Activated naive CD4-positive, alpha-beta T cell treated with anti-CD3 and anti-CD28 coated beads, Interleukin-2, amount 10 ng/mL, durations not matched to agents 7 days and 5 days (primary cell): ENCODE measurements around the gene RNF10.
A peak's percentile ranks its signal among the peaks of the same experiment; 100 is the strongest.

Source experiments
- CTCF ChIA-PET: fragments of 350-600 bp; sonication (Branson Sonifier 250); formaldehyde crosslinking; loops from one replicate; lab custom pipeline; 2021; ENCODE audit warnings: antibody characterized with exemption; lab: Charles Lee
- DNase-seq: peaks from one replicate; pipeline ENCODE4 v3.0.0-alpha.2; 2020
- H3K27ac Mint-ChIP-seq: one replicate; pipeline ENCODE4 v1.8.0; 2021; ENCODE audit warnings: mild to moderate bottlenecking, moderate library complexity, mixed read lengths
- H3K27me3 Mint-ChIP-seq: one replicate; pipeline ENCODE4 v1.8.0; 2021; ENCODE audit warnings: mild to moderate bottlenecking, mixed read lengths
- H3K36me3 Mint-ChIP-seq: one replicate; pipeline ENCODE4 v1.8.0; 2021; ENCODE audit warnings: mixed read lengths
- H3K4me1 Mint-ChIP-seq: one replicate; pipeline ENCODE4 v1.8.0; 2021; ENCODE audit warnings: mixed read lengths
- H3K4me3 Mint-ChIP-seq: one replicate; pipeline ENCODE4 v1.8.0; 2021; ENCODE audit warnings: mild to moderate bottlenecking, moderate library complexity, mixed read lengths
- H3K9me3 Mint-ChIP-seq: one replicate; pipeline ENCODE4 v1.8.0; 2021; ENCODE audit warnings: mixed read lengths

The RNF10 gene

DNA sequence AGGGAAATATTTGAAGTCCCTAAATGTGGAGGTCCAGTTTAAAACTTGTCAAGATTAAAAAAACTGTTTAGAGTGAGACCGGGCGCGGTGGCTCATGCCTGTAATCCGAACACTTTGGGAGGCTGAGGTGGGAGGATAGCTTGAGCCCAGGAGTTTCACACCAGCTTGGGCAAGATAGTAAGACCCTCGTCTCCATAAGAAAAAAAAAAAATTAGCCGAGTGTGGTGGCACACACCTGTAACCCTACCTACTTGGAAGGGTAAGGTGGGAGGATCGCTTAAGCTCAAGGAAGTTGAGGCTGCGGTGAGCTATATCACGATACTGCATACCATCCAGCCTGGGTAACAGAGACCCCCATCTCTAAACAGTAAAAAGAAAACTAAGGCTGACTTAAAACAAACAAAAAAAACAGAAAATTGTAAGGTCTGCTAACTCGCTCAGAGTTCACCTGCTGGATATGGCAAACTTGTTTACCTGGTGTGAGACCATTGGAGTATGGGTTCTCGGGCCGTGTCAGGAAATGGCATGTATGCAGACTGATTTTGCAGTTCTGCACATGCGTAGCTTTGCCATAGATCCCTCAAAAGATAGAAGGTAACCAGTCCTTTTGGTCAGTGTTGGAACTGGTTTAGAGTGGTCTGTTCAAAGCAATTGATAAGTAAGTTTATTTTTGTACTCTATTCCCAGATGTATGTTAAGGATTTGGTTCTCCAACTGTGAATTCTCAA, 2.1 kb downstream of the RNF10 start:
- Mint-ChIP-seq H3K4me1 (peaks cover 66% of the 10 kb centered on the region), H3K27ac (peak overlapping the region; percentile 82), H3K36me3 (peaks cover 41% of the 10 kb centered on the region), H3K4me3 (peak overlapping the region; percentile 93), H3K9me3 (no peaks in the 10 kb centered on the region), H3K27me3 (no peaks in the 10 kb centered on the region)
- CTCF ChIA-PET = interaction anchor here (1.1 kb wide), 2 partner anchors 35 to 45 kb away, joined by 4 to 9 read pairs; partner anchors contain the start of gene POP5
- peak; percentile 51 for DNase-seq

DNA sequence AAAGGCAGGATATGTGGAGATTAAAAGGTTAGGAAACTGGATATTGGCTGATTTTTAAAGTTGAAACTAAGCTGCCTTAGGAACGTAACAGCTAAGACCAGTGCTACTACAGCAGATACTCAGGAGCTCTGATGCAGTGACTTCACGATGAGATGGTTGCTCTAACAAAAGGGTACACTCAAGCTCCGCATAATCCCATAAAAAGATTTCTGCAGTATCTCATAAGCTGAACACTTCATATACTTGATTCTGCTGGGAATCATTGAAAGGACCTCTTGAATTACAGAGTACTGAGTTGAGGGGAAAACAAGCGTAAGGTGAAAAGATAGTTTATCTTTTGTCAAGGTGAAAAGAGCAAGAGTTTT, 3.7 kb downstream of the RNF10 start:
- DNase-seq = no peak
- Mint-ChIP-seq H3K27me3 (no peaks in the 10 kb centered on the region), H3K4me1 (peaks cover 61% of the 10 kb centered on the region), H3K4me3 (peak overlapping the region; percentile 93), H3K36me3 (peaks cover 44% of the 10 kb centered on the region), H3K9me3 (no peaks in the 10 kb centered on the region), H3K27ac (peak overlapping the region; percentile 68)
- CTCF ChIA-PET = interaction anchor here (1.1 kb wide), 1 partner anchor 213 kb away, joined by 4 read pairs; no protein-coding TSS in a partner anchor

DNA sequence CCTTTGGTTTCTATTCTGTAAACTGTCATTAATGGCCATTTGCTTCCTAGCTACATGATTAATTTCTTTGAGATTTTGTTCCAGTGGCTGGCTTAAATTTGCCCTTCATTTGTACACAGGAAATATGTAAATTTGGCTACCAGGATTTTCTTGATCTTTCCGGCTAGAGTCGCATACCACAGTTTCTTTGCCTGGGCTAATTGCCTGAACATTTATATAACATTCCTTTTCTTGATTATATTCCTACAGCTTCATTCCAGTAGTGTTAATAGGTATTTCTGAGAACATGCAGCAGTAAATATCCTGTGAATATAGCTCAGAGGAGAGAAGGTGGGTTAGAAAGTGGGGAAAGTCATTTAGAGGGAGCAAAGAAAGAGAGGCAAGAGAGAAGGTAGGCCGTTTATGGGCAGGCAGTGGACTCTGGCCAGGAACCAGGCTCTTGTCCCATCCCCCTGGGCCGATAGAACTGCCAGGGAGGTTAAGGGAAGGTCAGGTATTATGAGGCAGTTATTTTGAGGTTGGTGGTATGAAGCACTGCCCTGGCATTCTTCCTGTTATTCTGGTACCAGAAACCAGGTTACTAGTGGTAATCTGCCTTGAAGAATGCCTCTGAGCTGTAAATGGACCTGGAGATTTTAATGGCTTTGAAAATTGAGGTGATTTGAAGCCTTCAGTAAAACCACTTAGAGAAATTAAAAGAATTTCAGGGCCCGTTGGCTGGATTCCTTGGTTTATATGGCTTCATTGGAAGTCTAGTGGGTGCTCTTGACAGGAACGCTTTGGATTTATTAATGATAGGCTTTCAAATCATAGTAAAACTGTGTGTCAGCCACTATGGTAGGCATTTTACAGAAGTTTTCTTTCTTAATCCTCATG, 4.4 kb downstream of the RNF10 start:
- DNase-seq = no peak
- Mint-ChIP-seq H3K4me1 (peaks cover 58% of the 10 kb centered on the region), H3K4me3 (peak overlapping the region; percentile 93)

DNA sequence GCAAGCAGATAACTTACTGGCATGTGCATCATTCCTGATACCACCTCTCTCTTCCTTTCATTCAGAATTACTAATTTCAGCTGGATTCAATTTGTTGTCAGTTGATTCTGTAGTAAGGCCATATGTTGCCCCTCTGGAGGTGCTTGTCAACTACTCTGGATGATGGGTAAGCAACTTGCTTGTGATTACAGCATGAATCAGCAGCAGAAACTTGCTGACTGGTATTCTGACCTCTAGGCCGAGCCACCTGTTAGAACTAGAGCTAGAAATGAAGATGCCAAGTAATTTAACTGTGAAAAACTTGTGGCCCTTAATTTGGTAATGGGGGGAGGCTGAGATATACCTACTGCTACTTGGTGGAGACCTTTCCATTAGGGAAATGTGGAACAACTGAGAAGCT, 5.1 kb downstream of the RNF10 start:
- peaks cover 45% of the 10 kb centered on the region for H3K36me3 Mint-ChIP-seq
- DNase-seq = no peak
- H3K4me1 Mint-ChIP-seq = peaks cover 54% of the 10 kb centered on the region
- CTCF ChIA-PET = interaction anchor here (1.1 kb wide), 1 partner anchor 99 kb away, joined by 3 read pairs; no protein-coding TSS in a partner anchor
- no peaks in the 10 kb centered on the region for H3K9me3 Mint-ChIP-seq
- H3K27ac Mint-ChIP-seq = peak overlapping the region; percentile 68
- H3K4me3 Mint-ChIP-seq = no peak overlapping the region
- no peaks in the 10 kb centered on the region for H3K27me3 Mint-ChIP-seq

More for the DNA sequence above, 4.4 kb downstream of the RNF10 start:
- Mint-ChIP-seq H3K27ac (peak overlapping the region; percentile 68), H3K36me3 (peaks cover 45% of the 10 kb centered on the region), H3K27me3 (no peaks in the 10 kb centered on the region), H3K9me3 (no peaks in the 10 kb centered on the region)
- CTCF ChIA-PET = interaction anchor here (1.1 kb wide), 2 partner anchors 98 to 213 kb away, joined by 3 to 4 read pairs; no protein-coding TSS in a partner anchor

DNA sequence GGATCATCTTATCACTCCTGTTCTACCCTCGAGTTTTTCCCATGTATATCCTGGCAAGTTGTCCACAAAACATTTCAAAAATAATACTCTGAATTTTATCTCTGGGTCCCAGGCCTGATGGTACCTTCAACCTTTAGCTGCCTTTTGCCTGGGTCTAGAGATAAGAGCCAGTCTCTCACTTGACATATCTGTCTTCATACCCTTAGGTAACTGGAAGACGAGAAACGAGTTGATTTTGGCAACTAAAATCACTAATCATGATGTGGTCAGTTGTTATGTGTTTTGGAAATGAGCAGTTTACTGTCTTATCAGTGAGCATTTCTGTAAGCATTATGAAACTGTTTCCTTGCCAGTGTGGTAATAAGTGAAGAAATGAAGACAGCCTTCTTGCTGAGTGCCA, 6.3 kb downstream of the RNF10 start:
- Mint-ChIP-seq H3K27me3 (no peaks in the 10 kb centered on the region), H3K36me3 (peaks cover 38% of the 10 kb centered on the region), H3K4me1 (peaks cover 52% of the 10 kb centered on the region), H3K9me3 (no peaks in the 10 kb centered on the region), H3K27ac (no peak overlapping the region), H3K4me3 (no peak overlapping the region)
- DNase-seq = no peak
- CTCF ChIA-PET = no interaction called here

DNA sequence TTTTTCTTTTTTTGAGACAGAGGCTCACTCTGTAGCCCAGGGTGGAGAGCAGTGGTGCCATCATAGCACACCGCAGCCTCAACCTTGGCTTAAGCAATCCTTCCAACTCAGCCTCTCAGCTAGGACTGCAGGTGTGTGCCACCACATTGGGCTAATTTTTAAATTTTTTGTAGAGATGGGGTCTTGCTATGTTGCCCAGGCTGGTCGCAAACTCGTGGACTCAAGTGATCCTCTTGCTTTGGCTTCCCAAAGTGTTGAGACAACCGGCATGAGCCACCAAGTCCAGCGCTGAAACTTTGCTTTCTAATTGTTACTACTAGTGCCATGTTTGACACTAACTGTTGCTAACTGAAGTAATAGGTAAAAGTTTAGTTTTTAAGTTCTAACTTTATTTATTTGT, 8.0 kb downstream of the RNF10 start:
- no peak for DNase-seq
- H3K4me3 Mint-ChIP-seq = no peak overlapping the region
- H3K36me3 Mint-ChIP-seq = peaks cover 25% of the 10 kb centered on the region
- CTCF ChIA-PET = no interaction called here
- H3K4me1 Mint-ChIP-seq = peaks cover 37% of the 10 kb centered on the region
- no peaks in the 10 kb centered on the region for H3K9me3 Mint-ChIP-seq
- H3K27ac Mint-ChIP-seq = no peak overlapping the region
- H3K27me3 Mint-ChIP-seq = no peaks in the 10 kb centered on the region

DNA sequence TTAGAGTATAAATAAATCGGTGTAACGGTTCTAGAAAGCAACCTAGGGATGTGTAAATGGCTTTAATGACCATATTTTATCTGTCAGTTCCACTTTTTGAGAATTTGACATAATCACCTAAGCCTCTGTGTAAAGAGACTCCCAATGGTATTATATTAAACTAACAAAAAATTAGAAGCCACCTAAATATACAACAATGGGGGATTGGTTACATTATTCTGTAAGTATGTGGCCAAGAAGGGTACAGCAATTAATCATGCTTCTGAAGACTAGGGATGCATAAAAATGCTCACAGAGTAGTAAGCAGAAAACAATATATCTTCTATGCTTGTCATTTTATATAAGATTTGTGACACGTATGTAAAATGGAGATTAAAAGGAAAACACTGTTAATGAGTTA, 10.5 kb downstream of the RNF10 start:
- Mint-ChIP-seq H3K36me3 (peaks cover 10% of the 10 kb centered on the region), H3K4me1 (peaks cover 12% of the 10 kb centered on the region), H3K27ac (no peak overlapping the region), H3K27me3 (no peaks in the 10 kb centered on the region), H3K9me3 (no peaks in the 10 kb centered on the region), H3K4me3 (no peak overlapping the region)
- CTCF ChIA-PET = no interaction called here
- no peak for DNase-seq

DNA sequence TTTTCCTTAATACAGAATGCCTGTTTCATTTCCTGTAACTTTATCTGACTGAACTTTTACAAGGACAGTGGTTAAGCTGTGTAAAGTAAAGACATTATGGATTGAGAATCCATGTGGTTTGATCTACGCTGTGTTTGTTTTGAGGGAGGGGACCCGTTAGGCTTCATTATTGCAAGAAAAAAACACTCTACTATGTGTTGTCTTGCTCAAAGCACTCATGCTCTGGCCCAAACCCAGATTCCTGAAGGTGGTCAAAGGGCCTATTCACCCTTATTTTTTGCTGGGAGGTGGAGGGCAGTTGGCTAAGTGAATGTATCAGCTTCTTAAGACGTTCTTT, 11.9 kb downstream of the RNF10 start:
- peaks cover 4% of the 10 kb centered on the region for H3K36me3 Mint-ChIP-seq
- CTCF ChIA-PET = no interaction called here
- H3K9me3 Mint-ChIP-seq = no peaks in the 10 kb centered on the region
- no peak overlapping the region for H3K4me3 Mint-ChIP-seq
- no peak overlapping the region for H3K27ac Mint-ChIP-seq
- peaks cover 3% of the 10 kb centered on the region for H3K4me1 Mint-ChIP-seq
- no peaks in the 10 kb centered on the region for H3K27me3 Mint-ChIP-seq
- no peak for DNase-seq

DNA sequence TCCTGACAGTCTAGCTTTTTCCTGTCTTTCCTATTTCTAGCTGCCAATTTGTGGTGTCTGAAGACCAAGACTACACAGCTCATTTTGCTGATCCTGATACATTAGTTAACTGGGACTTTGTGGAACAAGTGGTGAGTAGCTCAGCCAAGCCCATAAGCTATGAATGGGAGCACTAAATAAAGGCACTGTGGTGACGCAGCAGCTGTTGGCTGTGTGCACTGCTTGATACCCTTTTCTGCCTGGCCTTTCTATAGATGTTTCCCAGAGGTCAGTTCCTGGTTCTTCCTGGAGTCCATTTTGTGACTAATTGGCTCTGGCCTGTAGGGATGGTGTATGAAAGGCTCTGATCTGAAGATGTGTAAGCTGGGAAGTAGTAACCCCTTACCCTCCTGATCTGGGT, 20.5 kb downstream of the RNF10 start:
- Mint-ChIP-seq H3K36me3 (peaks cover 33% of the 10 kb centered on the region), H3K4me3 (no peak overlapping the region), H3K27me3 (no peaks in the 10 kb centered on the region), H3K27ac (no peak overlapping the region), H3K4me1 (peaks cover 13% of the 10 kb centered on the region), H3K9me3 (no peaks in the 10 kb centered on the region)
- CTCF ChIA-PET = no interaction called here
- no peak for DNase-seq

DNA sequence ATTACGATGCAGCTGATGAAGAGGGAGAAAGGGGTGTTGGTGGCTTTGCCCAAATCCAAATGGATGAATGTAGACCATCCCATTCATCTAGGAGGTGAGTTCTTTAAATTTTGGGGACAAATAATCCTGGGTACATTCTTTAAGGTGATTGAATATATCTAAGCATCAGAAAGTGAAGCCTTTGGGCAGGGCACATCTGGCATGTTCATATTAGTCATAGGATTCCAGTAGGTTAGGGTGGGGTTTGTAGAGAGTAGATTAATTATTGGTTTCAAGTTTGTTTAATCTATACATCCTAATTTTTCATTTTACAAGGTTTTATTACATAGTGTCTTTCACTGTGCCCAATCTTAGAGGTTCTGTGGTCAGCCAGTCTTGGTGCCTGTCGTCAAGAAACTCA, 23.4 kb downstream of the RNF10 start:
- no peak overlapping the region for H3K27ac Mint-ChIP-seq
- no peak for DNase-seq
- H3K9me3 Mint-ChIP-seq = no peaks in the 10 kb centered on the region
- CTCF ChIA-PET = no interaction called here
- no peak overlapping the region for H3K4me3 Mint-ChIP-seq
- H3K36me3 Mint-ChIP-seq = peaks cover 50% of the 10 kb centered on the region
- peaks cover 2% of the 10 kb centered on the region for H3K4me1 Mint-ChIP-seq
- H3K27me3 Mint-ChIP-seq = no peaks in the 10 kb centered on the region

DNA sequence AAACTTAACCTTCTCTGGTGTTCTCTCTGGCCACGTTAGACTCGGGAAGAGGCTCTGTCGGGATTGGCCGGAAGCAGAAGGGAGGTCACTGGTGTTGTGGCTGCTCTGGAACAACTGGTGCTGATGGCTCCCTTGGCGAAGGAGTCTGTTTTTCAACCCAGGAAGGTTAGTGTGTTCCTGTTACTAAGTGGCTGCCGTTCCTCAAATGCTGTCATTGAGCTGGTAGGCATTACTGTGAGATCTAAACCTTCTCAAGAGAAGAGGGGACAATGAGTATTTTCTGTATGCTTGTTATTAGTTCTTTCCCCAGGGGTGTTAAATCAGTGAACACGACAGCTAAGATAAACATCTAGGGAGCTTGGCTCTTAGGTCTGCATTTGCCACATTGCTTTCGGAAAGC, 28.8 kb downstream of the RNF10 start:
- H3K9me3 Mint-ChIP-seq = no peaks in the 10 kb centered on the region
- H3K27me3 Mint-ChIP-seq = no peaks in the 10 kb centered on the region
- H3K27ac Mint-ChIP-seq = peak overlapping the region; percentile 21
- no peak overlapping the region for H3K4me3 Mint-ChIP-seq
- peaks cover 66% of the 10 kb centered on the region for H3K36me3 Mint-ChIP-seq
- H3K4me1 Mint-ChIP-seq = no peaks in the 10 kb centered on the region
- DNase-seq = no peak
- CTCF ChIA-PET = interaction anchor here (1.5 kb wide), 1 partner anchor 206 kb away, joined by 3 read pairs; no protein-coding TSS in a partner anchor

DNA sequence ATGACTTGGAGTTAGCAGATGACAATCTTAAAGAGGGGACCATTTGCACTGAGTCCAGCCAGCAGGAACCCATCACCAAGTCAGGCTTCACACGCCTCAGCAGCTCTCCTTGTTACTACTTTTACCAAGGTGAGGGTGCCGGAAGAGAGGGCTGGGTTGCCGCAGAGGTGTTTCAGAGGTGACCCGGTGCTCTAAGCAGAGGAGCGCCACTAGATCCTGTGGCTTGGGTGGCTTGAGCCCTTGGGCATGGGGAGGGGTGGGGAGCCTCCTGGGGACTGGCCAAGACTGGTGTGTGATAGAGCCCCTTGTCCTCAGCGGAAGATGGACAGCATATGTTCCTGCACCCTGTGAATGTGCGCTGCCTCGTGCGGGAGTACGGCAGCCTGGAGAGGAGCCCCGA, 29.3 kb downstream of the RNF10 start:
- Mint-ChIP-seq H3K4me3 (no peak overlapping the region), H3K27me3 (no peaks in the 10 kb centered on the region), H3K4me1 (no peaks in the 10 kb centered on the region), H3K27ac (peak overlapping the region; percentile 21), H3K9me3 (no peaks in the 10 kb centered on the region), H3K36me3 (peaks cover 63% of the 10 kb centered on the region)
- no peak for DNase-seq
- CTCF ChIA-PET = interaction anchor here (1.5 kb wide), 1 partner anchor 206 kb away, joined by 3 read pairs; no protein-coding TSS in a partner anchor

DNA sequence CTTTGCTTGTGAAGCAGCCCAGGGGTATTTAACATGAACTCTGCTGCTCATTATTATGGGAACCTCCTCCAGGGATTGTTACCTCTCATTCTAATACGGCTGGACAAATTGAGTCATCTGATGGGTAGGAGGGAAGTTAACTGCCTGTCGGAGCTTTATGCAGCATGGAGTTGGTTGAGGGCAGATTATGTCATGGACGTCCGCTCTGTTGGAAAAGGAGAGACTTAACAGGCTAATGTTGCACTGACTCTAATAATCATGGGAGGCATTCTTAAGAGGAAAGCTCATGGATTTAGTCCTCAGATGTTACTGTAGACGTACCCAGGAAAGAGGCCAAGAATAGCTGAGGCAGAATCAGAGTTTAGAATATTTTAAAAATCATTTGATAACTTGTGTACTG, 37.1 kb downstream of the RNF10 start:
- Mint-ChIP-seq H3K4me1 (no peaks in the 10 kb centered on the region), H3K27ac (no peak overlapping the region), H3K36me3 (peaks cover 67% of the 10 kb centered on the region), H3K4me3 (no peak overlapping the region), H3K27me3 (no peaks in the 10 kb centered on the region), H3K9me3 (no peaks in the 10 kb centered on the region)
- no peak for DNase-seq
- CTCF ChIA-PET = interaction anchor here (1.1 kb wide), 1 partner anchor 11 kb away, joined by 5 read pairs; the partner anchor contains the start of gene POP5

DNA sequence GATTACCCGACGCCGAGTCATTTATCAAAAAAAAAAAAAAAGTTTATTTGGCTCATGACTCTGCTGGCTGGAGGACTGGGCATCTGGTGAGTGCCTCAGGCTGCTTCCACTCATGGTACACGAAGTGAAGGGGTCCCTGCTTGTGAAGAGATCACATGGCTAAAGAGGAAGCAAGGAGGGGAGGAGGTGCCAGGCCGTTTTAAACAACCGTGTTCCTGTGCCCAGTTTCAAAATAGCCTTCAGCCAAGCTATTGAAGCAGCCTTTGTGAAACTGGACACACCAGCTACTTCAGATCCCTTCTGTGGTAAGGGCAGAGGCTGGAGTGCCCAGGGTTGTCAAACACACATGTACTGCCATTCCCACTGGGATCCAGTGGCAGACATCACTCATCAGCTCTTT, 39.4 kb downstream of the RNF10 start:
- Mint-ChIP-seq H3K4me1 (no peaks in the 10 kb centered on the region), H3K36me3 (peaks cover 75% of the 10 kb centered on the region), H3K4me3 (no peak overlapping the region), H3K27me3 (no peaks in the 10 kb centered on the region), H3K9me3 (no peaks in the 10 kb centered on the region), H3K27ac (no peak overlapping the region)
- CTCF ChIA-PET = no interaction called here
- no peak for DNase-seq
